Astrocyte (in vitro differentiated cells and primary cell): ENCODE data around the gene PERM1. TPM values are rescaled to one million over a fixed set of nuclear protein-coding genes. Genes with fewer than 3 reads are reported as not detected.

Experiments
- DNase-seq: peaks from one replicate; pipeline ENCODE4 v3.0.0-alpha.2; 2010; ENCODE audit warnings: low read depth
- FAIRE-seq: peaks from 2 replicates; lab custom pipeline; 2011; peaks lifted over from hg19 to GRCh38; lab: Jason Lieb, UNC
- H2AFZ ChIP-seq: 2 replicates; pipeline ENCODE4 v1.6.0; 2012; ENCODE audit warnings: low read depth, low read length, inconsistent platforms
- H3K27ac ChIP-seq: 2 replicates; pipeline ENCODE4 v1.5.1; 2011; ENCODE audit warnings: low read depth, low read length, inconsistent platforms
- H3K27me3 ChIP-seq: 2 replicates; pipeline ENCODE4 v1.6.0; 2011; ENCODE audit warnings: low read length, inconsistent platforms; ENCODE audit not compliant: insufficient read depth
- H3K36me3 ChIP-seq: 2 replicates; pipeline ENCODE4 v1.5.1; 2011; ENCODE audit warnings: low read length, inconsistent platforms; ENCODE audit not compliant: insufficient read depth
- H3K4me1 ChIP-seq: 2 replicates; pipeline ENCODE4 v1.5.1; 2011; ENCODE audit warnings: low read length, inconsistent platforms; ENCODE audit not compliant: insufficient read depth
- H3K4me2 ChIP-seq: 2 replicates; pipeline ENCODE4 v1.6.0; 2012; ENCODE audit warnings: low read length, inconsistent platforms
- H3K4me3 ChIP-seq: 2 replicates; pipeline ENCODE4 v1.5.1; 2011; ENCODE audit warnings: low read depth, mild to moderate bottlenecking, low read length, inconsistent platforms; ENCODE audit not compliant: insufficient read depth
- H3K79me2 ChIP-seq: 2 replicates; pipeline ENCODE4 v1.6.0; 2012; ENCODE audit warnings: mild to moderate bottlenecking, low read length, inconsistent platforms; ENCODE audit not compliant: insufficient read depth
- H3K9ac ChIP-seq: 2 replicates; pipeline ENCODE4 v1.6.0; 2012; ENCODE audit warnings: mild to moderate bottlenecking, low read length, inconsistent platforms
- H3K9me3 ChIP-seq: 2 replicates; pipeline ENCODE4 v1.5.1; 2012; ENCODE audit warnings: low read depth, mild to moderate bottlenecking, low read length, inconsistent platforms; ENCODE audit not compliant: insufficient read depth
- H4K20me1 ChIP-seq: 2 replicates; pipeline ENCODE4 v1.6.0; 2012; ENCODE audit warnings: low read length, inconsistent platforms; ENCODE audit not compliant: insufficient read depth
- H3K27ac Mint-ChIP-seq: one replicate; pipeline ENCODE4 v1.8.0; 2021; ENCODE audit warnings: mild to moderate bottlenecking, mixed read lengths; ENCODE audit not compliant: unreplicated experiment
- H3K27me3 Mint-ChIP-seq: one replicate; pipeline ENCODE4 v1.8.0; 2021; ENCODE audit warnings: low read depth, mixed read lengths; ENCODE audit not compliant: unreplicated experiment
- H3K36me3 Mint-ChIP-seq: one replicate; pipeline ENCODE4 v1.8.0; 2021; ENCODE audit warnings: low read depth, mixed read lengths; ENCODE audit not compliant: unreplicated experiment
- H3K4me1 Mint-ChIP-seq: one replicate; pipeline ENCODE4 v1.8.0; 2021; ENCODE audit warnings: low read depth, mixed read lengths; ENCODE audit not compliant: unreplicated experiment
- H3K4me3 Mint-ChIP-seq: one replicate; pipeline ENCODE4 v1.8.0; 2021; ENCODE audit warnings: mild to moderate bottlenecking, moderate library complexity, mixed read lengths; ENCODE audit not compliant: unreplicated experiment
- H3K9me3 Mint-ChIP-seq: one replicate; pipeline ENCODE4 v1.8.0; 2021; ENCODE audit warnings: mild to moderate bottlenecking, mixed read lengths; ENCODE audit not compliant: unreplicated experiment
- EZH2 ChIP-seq: IDR thresholded peaks from 2 replicates; pipeline ENCODE4 v1.6.1; 2012; ENCODE audit warnings: mild to moderate bottlenecking, low read length, inconsistent platforms; ENCODE audit not compliant: insufficient read depth
- total RNA-seq: library from RNA; stranded (reverse); gene quantifications from 2 replicates; pipeline ENCODE4 v1.2.1, GENCODE V29; 2021
- TF ChIP-seq, protein P1 (sequence below): IDR thresholded peaks from 2 replicates; pipeline ENCODE4 v1.5.1; 2011; ENCODE audit warnings: low read depth, mild to moderate bottlenecking, inconsistent platforms, low read length, moderate library complexity; ENCODE audit not compliant: insufficient read depth

PERM1 gene
- total RNA-seq, 1 donor from 2014 or later, result 0.20 TPM

GRCh38 chr1:969260-969855, 12.5 kb downstream of the PERM1 start:
- Histone ChIP-seq H3K79me2 (no peaks in the 10 kb centered on the region), H3K36me3 (no peaks in the 10 kb centered on the region), H2AFZ (no peak overlapping the region), H3K9me3 (no peaks in the 10 kb centered on the region), H4K20me1 (peaks cover 6% of the 10 kb centered on the region), H3K4me2 (no peak overlapping the region), H3K4me3 (no peak overlapping the region), H3K9ac (no peak overlapping the region), H3K27me3 (no peaks in the 10 kb centered on the region), H3K4me1 (peaks cover 23% of the 10 kb centered on the region), H3K27ac (no peak overlapping the region)
- FAIRE-seq, result peak; percentile 50
- H3K4me1 Mint-ChIP-seq, result no peaks in the 10 kb centered on the region
- peaks cover 15% of the 10 kb centered on the region for H3K27me3 Mint-ChIP-seq
- no peaks in the 10 kb centered on the region for H3K36me3 Mint-ChIP-seq
- no peak overlapping the region for H3K4me3 Mint-ChIP-seq
- H3K9me3 Mint-ChIP-seq, result no peaks in the 10 kb centered on the region
- TF ChIP-seq, protein P1, sequence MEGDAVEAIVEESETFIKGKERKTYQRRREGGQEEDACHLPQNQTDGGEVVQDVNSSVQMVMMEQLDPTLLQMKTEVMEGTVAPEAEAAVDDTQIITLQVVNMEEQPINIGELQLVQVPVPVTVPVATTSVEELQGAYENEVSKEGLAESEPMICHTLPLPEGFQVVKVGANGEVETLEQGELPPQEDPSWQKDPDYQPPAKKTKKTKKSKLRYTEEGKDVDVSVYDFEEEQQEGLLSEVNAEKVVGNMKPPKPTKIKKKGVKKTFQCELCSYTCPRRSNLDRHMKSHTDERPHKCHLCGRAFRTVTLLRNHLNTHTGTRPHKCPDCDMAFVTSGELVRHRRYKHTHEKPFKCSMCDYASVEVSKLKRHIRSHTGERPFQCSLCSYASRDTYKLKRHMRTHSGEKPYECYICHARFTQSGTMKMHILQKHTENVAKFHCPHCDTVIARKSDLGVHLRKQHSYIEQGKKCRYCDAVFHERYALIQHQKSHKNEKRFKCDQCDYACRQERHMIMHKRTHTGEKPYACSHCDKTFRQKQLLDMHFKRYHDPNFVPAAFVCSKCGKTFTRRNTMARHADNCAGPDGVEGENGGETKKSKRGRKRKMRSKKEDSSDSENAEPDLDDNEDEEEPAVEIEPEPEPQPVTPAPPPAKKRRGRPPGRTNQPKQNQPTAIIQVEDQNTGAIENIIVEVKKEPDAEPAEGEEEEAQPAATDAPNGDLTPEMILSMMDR, result no peak
- no peak for TF ChIP-seq EZH2
- DNase-seq, result no peak
- no peak overlapping the region for H3K27ac Mint-ChIP-seq

DNA sequence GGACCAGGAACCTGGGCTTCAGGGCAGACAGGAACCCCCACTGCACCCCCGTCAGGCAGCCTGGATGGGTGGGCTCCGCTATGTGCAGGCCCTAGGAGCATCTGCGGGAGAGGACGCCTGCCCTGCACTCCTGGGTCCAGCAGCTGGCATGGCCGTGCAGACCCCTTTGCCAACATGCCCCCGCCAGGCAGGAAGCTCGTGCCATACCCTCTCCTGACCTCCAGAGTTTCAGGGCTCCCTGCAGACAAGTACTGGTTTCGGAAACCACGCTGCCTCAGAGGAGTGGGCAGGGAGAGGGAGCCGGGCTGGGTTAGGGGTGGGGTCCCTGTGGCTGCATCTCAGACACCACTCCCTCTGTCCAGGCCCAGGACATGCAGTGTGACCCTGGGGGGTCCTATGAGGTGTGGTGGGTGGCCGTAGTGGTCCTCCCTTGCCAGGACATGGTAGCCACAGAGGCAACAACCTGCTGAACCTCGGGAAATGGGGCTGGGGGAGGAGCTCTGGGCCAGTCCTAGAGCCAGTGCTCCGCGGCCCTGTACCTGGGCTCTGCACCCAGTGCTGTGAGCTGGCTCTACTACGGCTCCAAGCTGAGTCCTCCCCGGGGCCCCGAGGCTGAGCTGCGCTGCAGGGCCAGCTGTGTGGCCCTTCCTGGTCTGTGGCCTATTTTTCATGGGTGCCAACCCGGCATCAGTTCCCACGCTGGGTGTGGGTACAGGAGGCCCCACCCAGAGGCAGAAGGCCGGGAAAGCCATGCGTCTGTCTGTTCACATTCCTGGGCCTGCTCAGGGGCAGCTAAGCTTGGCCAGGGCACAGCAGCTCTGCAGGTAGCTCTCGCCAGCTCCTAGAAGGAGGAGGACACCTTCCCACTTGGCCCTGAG, 14.2 kb downstream of the PERM1 start:
- no peak for FAIRE-seq
- Histone ChIP-seq H4K20me1 (peaks cover 6% of the 10 kb centered on the region), H3K4me3 (no peak overlapping the region), H3K79me2 (no peaks in the 10 kb centered on the region), H3K27ac (no peak overlapping the region), H3K4me1 (peaks cover 23% of the 10 kb centered on the region), H3K27me3 (no peaks in the 10 kb centered on the region), H3K4me2 (peak overlapping the region; percentile 99), H3K9me3 (no peaks in the 10 kb centered on the region), H2AFZ (no peak overlapping the region), H3K36me3 (no peaks in the 10 kb centered on the region), H3K9ac (peak overlapping the region; percentile 83)
- Mint-ChIP-seq H3K9me3 (no peaks in the 10 kb centered on the region), H3K4me3 (no peak overlapping the region), H3K36me3 (peaks cover 4% of the 10 kb centered on the region), H3K4me1 (no peaks in the 10 kb centered on the region), H3K27me3 (peaks cover 15% of the 10 kb centered on the region), H3K27ac (no peak overlapping the region)
- no peak for DNase-seq
- TF ChIP-seq EZH2, result no peak
- TF ChIP-seq, protein P1, result no peak
